GM23338 (cell line): ENCODE data around the gene CSNK1G1. TPM values are rescaled to one million over a fixed set of nuclear protein-coding genes. Genes with fewer than 3 reads are reported as not detected.

ENCODE experiments used
- ATAC-seq: fragments of 200-7000 bp; cut with Tn5 transposase; 3 replicates; pipeline ENCODE4 v1.9.1; 2020
- DNase-seq: peaks from one replicate; pipeline ENCODE4 v3.0.0-alpha.2; 2015; ENCODE audit warnings: low spot score
- H2AFZ ChIP-seq: fragments of 200-600 bp; sonication (generic); 2 replicates; pipeline ENCODE4 v1.8.0; 2016; ENCODE audit warnings: antibody characterized with exemption, mild to moderate bottlenecking, moderate library complexity
- H3F3A ChIP-seq: fragments of 200-600 bp; sonication (generic); replicated peaks from 2 replicates; pipeline ENCODE4 v1.8.0; 2017; ENCODE audit warnings: antibody characterized with exemption, mixed run types, low read depth
- H3K27ac ChIP-seq: fragments of 200-600 bp; sonication (generic); 2 replicates; pipeline ENCODE4 v1.6.1; 2016; ENCODE audit warnings: low read depth
- H3K27me3 ChIP-seq: fragments of 200-600 bp; sonication (generic); 2 replicates; pipeline ENCODE4 v1.8.0; 2016; ENCODE audit warnings: mild to moderate bottlenecking, mixed run types, moderate library complexity; ENCODE audit not compliant: insufficient read depth
- H3K36me3 ChIP-seq: fragments of 200-600 bp; sonication (generic); 2 replicates; pipeline ENCODE4 v1.8.0; 2016; ENCODE audit warnings: mild to moderate bottlenecking; ENCODE audit not compliant: insufficient read depth
- H3K4me1 ChIP-seq: fragments of 200-600 bp; sonication (generic); 2 replicates; pipeline ENCODE4 v1.8.0; 2016; ENCODE audit warnings: mild to moderate bottlenecking, moderate library complexity; ENCODE audit not compliant: insufficient read depth
- H3K4me2 ChIP-seq: fragments of 200-600 bp; sonication (generic); 2 replicates; pipeline ENCODE4 v1.7.1; 2017; ENCODE audit warnings: mixed run types
- H3K4me3 ChIP-seq: fragments of 200-600 bp; sonication (generic); 2 replicates; pipeline ENCODE4 v1.6.1; 2016; ENCODE audit warnings: mixed run types
- H3K79me2 ChIP-seq: fragments of 200-600 bp; sonication (generic); replicated peaks from 2 replicates; pipeline ENCODE4 v1.8.0; 2017; ENCODE audit warnings: mild to moderate bottlenecking; ENCODE audit not compliant: insufficient read depth
- H3K9me2 ChIP-seq: fragments of 200-600 bp; sonication (generic); 2 replicates; pipeline ENCODE4 v1.8.0; 2017; ENCODE audit not compliant: insufficient read depth
- H4K20me1 ChIP-seq: fragments of 200-600 bp; sonication (generic); replicated peaks from 2 replicates; pipeline ENCODE4 v1.8.0; 2017; ENCODE audit warnings: mild to moderate bottlenecking; ENCODE audit not compliant: insufficient read depth
- H3K27ac Mint-ChIP-seq: 2 replicates; pipeline ENCODE4 v1.8.0; 2020; ENCODE audit warnings: inconsistent platforms, mild to moderate bottlenecking, moderate library complexity, mixed read lengths
- H3K27me3 Mint-ChIP-seq: 3 replicates; pipeline ENCODE4 v1.8.0; 2022; ENCODE audit warnings: low read depth, mild to moderate bottlenecking, moderate library complexity, mixed read lengths, inconsistent platforms; ENCODE audit not compliant: insufficient read depth, poor library complexity
- H3K36me3 Mint-ChIP-seq: 3 replicates; pipeline ENCODE4 v1.8.0; 2021; ENCODE audit warnings: low read depth, mild to moderate bottlenecking, inconsistent platforms, moderate library complexity, mixed read lengths
- H3K4me1 Mint-ChIP-seq: 3 replicates; pipeline ENCODE4 v1.8.0; 2020; ENCODE audit warnings: mild to moderate bottlenecking, inconsistent platforms, mixed read lengths
- H3K4me3 Mint-ChIP-seq: 3 replicates; pipeline ENCODE4 v1.8.0; 2021; ENCODE audit warnings: moderate library complexity, mild to moderate bottlenecking, inconsistent platforms, mixed read lengths
- H3K9me3 Mint-ChIP-seq: 3 replicates; pipeline ENCODE4 v1.8.0; 2020; ENCODE audit warnings: moderate library complexity, mild to moderate bottlenecking, inconsistent platforms, mixed read lengths
- CREB1 ChIP-seq: fragments of 250-450 bp; sonication (Bioruptor Pico); IDR thresholded peaks from 2 replicates; pipeline ENCODE4 v1.5.0; 2020; ENCODE audit warnings: low read depth, mild to moderate bottlenecking, moderate library complexity
- CTCF ChIP-seq, 2 experiments: fragments of 200-600 bp in 1 of 2; sonication (generic) in 1 of 2; conservative IDR thresholded peaks; 2 replicates each; pipeline versions ENCODE4 v1.5.1 to v1.6.1; 2016 to 2017; ENCODE audit warnings: antibody characterized with exemption in 2 of 2, low read depth in 2 of 2, mild to moderate bottlenecking in 2 of 2, moderate library complexity in 1 of 2
- ETS1 ChIP-seq: IDR thresholded peaks from 2 replicates; pipeline ENCODE4 v1.6.1; 2016; ENCODE audit warnings: antibody characterized with exemption
- EZH2 ChIP-seq: fragments of 200-600 bp; sonication (generic); IDR thresholded peaks from one replicate; pipeline ENCODE4 v1.8.0; 2017; ENCODE audit warnings: antibody characterized with exemption, mild to moderate bottlenecking, low read depth; ENCODE audit not compliant: unreplicated experiment
- EZH2phosphoT487 ChIP-seq: fragments of 200-600 bp; sonication (generic); IDR thresholded peaks from one replicate; pipeline ENCODE4 v1.8.1; 2018; ENCODE audit warnings: antibody characterized with exemption; ENCODE audit not compliant: unreplicated experiment
- JUNB ChIP-seq: IDR thresholded peaks from one replicate; pipeline ENCODE4 v1.6.1; 2016; ENCODE audit warnings: antibody characterized with exemption; ENCODE audit not compliant: unreplicated experiment
- POLR2AphosphoS5 ChIP-seq: IDR thresholded peaks from 2 replicates; pipeline ENCODE4 v1.6.1; 2016; ENCODE audit warnings: antibody characterized with exemption, low read depth
- REST ChIP-seq: IDR thresholded peaks from one replicate; pipeline ENCODE4 v1.6.1; 2018; ENCODE audit warnings: antibody characterized with exemption; ENCODE audit not compliant: unreplicated experiment
- STAT1 ChIP-seq: IDR thresholded peaks from one replicate; pipeline ENCODE4 v1.6.1; 2016; ENCODE audit warnings: antibody characterized with exemption; ENCODE audit not compliant: unreplicated experiment
- ZNF114 ChIP-seq: fragments of 250-450 bp; sonication (Bioruptor Pico); IDR thresholded peaks from 2 replicates; pipeline ENCODE4 v1.5.0; 2020; ENCODE audit warnings: mild to moderate bottlenecking, moderate library complexity
- ZNF331 ChIP-seq: fragments of 250-450 bp; sonication (Bioruptor Pico); IDR thresholded peaks from 2 replicates; pipeline ENCODE4 v1.5.0; 2020; ENCODE audit warnings: low read depth, mild to moderate bottlenecking, moderate library complexity
- polyA plus RNA-seq: library from polyadenylated mRNA; unstranded; fragments of >200 nt; fragmentation: Nextera tagmentation; extraction: Ambion mirVana; gene quantifications from 2 replicates; pipeline ENCODE4 v1.2.1, GENCODE V29; 2016
- total RNA-seq: library from RNA; depleted of rRNA; stranded (reverse); fragments of >200 nt; shearing (Covaris generic); gene quantifications from 2 replicates; pipeline ENCODE4 v1.2.3, GENCODE V29; 2014

CSNK1G1 gene
- total and polyA plus RNA-seq, 2 experiments from 2014 or later, result 9.3 to 13.4 TPM

GRCh38 chr15:64275934-64276333 lies 80.0 kb downstream of the CSNK1G1 start:
- Histone ChIP-seq H3K79me2 (no peaks in the 10 kb centered on the region), H2AFZ (no peak overlapping the region), H3F3A (0 out of 2 replicates have a peak, but pooled peaks cover 3% of the 10 kb centered on the region), H3K27me3 (no peaks in the 10 kb centered on the region), H3K9me2 (no peaks in the 10 kb centered on the region), H3K4me3 (no peak overlapping the region), H3K36me3 (no peaks in the 10 kb centered on the region), H3K27ac (no peak overlapping the region), H3K4me2 (no peak overlapping the region), H4K20me1 (no peaks in the 10 kb centered on the region), H3K4me1 (no peaks in the 10 kb centered on the region)
- peaks cover under 1% of the 10 kb centered on the region; the same call in 1 of the 3 replicates for H3K36me3 Mint-ChIP-seq
- H3K9me3 Mint-ChIP-seq, result no peaks in the 10 kb centered on the region; the same call in 2 of the 3 replicates
- H3K4me1 Mint-ChIP-seq, result no peaks in the 10 kb centered on the region
- no peak overlapping the region for H3K4me3 Mint-ChIP-seq
- TF ChIP-seq ZNF114 (CRISPR knock-in tag) (no peak), EZH2phosphoT487 (no peak), CTCF (conservative IDR thresholded peaks at IDR 0.05; ENCODE audit: low read depth in 2 of 2) (no peak), JUNB (no peak), ZNF331 (CRISPR knock-in tag) (no peak), REST (no peak), POLR2AphosphoS5 (no peak), CREB1 (CRISPR knock-in tag) (no peak), STAT1 (no peak)
- DNase-seq (no peak), ATAC-seq (no peak)
- H3K27ac Mint-ChIP-seq, result no peak overlapping the region
- peaks cover 7% of the 10 kb centered on the region for H3K27me3 Mint-ChIP-seq

- H3K9me2 ChIP-seq, result no peaks in the 10 kb centered on the region
- H3K79me2 ChIP-seq, result no peaks in the 10 kb centered on the region
- no peaks in the 10 kb centered on the region for H3K36me3 ChIP-seq
- H3K9me3 Mint-ChIP-seq, result no peaks in the 10 kb centered on the region; the same call in 2 of the 3 replicates
- H3K4me1 ChIP-seq, result no peaks in the 10 kb centered on the region
- H3K36me3 Mint-ChIP-seq, result no peaks in the 10 kb centered on the region
- H3K27me3 ChIP-seq, result no peaks in the 10 kb centered on the region
- no peak overlapping the region for H2AFZ ChIP-seq
- H3K4me2 ChIP-seq, result no peak overlapping the region
- H3K27ac Mint-ChIP-seq, result no peak overlapping the region
- H3K4me3 ChIP-seq, result no peak overlapping the region
- H3K4me1 Mint-ChIP-seq, result no peaks in the 10 kb centered on the region
- H3K27me3 Mint-ChIP-seq, result peaks cover 5% of the 10 kb centered on the region
- H3K27ac ChIP-seq, result no peak overlapping the region
- DNase-seq, result no peak
- ATAC-seq, result no peak
- no peaks in the 10 kb centered on the region for H4K20me1 ChIP-seq
- H3F3A ChIP-seq, result 0 out of 2 replicates have a peak, but pooled peaks cover 3% of the 10 kb centered on the region
- no peak overlapping the region for H3K4me3 Mint-ChIP-seq
- TF ChIP-seq ZNF114 (CRISPR knock-in tag) (no peak), REST (no peak), JUNB (no peak), EZH2 (no peak), ETS1 (no peak), POLR2AphosphoS5 (no peak), CREB1 (CRISPR knock-in tag) (no peak), ZNF331 (CRISPR knock-in tag) (no peak), CTCF (conservative IDR thresholded peaks at IDR 0.05; ENCODE audit: low read depth in 2 of 2) (no peak)
Measured at GRCh38 chr15:64274341-64274950, 81.5 kb downstream of the CSNK1G1 start.
